K562 (cell line): Measurements from ENCODE around the gene NUP35. TPM values are rescaled to one million over a fixed set of nuclear protein-coding genes. Genes with fewer than 3 reads are reported as not detected.

Experiments
- CCAR2 ChIP-seq: fragments of 200-400 bp; formaldehyde crosslinking; IDR thresholded peaks from 2 replicates; pipeline ENCODE4 v1.6.1; 2017; ENCODE audit warnings: mild to moderate bottlenecking, low read depth, low read length
- HEY1 ChIP-seq: fragments of 250-450 bp; sonication (Bioruptor Pico); IDR thresholded peaks from 2 replicates; pipeline ENCODE4 v1.5.0; 2020; ENCODE audit warnings: mild to moderate bottlenecking, moderate library complexity, borderline replicate concordance
- KLF1 ChIP-seq: fragments of 450-650 bp; IDR thresholded peaks from 2 replicates; pipeline ENCODE4 v1.6.1; 2016; ENCODE audit warnings: missing genetic modification characterization, missing compliant biosample characterization
- MTF1 ChIP-seq: fragments of 250-450 bp; sonication (Bioruptor Pico); IDR thresholded peaks from 2 replicates; pipeline ENCODE4 v1.9.0; 2021; ENCODE audit warnings: moderate library complexity, mild to moderate bottlenecking, inconsistent platforms, borderline replicate concordance
- NFIC ChIP-seq: fragments of 450-650 bp; IDR thresholded peaks from 2 replicates; pipeline ENCODE4 v1.6.1; 2017; ENCODE audit warnings: mild to moderate bottlenecking, inconsistent platforms
- PKNOX1 ChIP-seq: fragments of 450-650 bp; IDR thresholded peaks from 2 replicates; pipeline ENCODE4 v1.6.1; 2016
- TRIM28 ChIP-seq: fragments of 450-650 bp; IDR thresholded peaks from 2 replicates; pipeline ENCODE4 v1.6.1; 2017
- ZBTB1 ChIP-seq: sonication (generic); formaldehyde crosslinking; IDR thresholded peaks from 2 replicates; pipeline ENCODE4 v1.8.1; 2023; ENCODE audit warnings: missing genetic modification reagents, low read depth, mild to moderate bottlenecking, borderline replicate concordance
- polyA plus RNA-seq, 8 experiments: library from polyadenylated mRNA; depleted of rRNA in 4 of 8; stranded (reverse) in 5 of 8; unstranded in 3 of 8; fragments of >200 nt; fragmentation: Nextera tagmentation in 2 of 8; fragmentation: Illumina TruSeq in 1 of 8; extraction: Ambion mirVana in 2 of 8; extraction: Trizol in 1 of 8; gene quantifications; 2 replicates each; pipeline versions ENCODE4 v1.2.1 to v1.2.3, GENCODE V29; 2011 to 2014; ENCODE audit warnings: inconsistent platforms in 1 of 8, missing spikeins in 1 of 8
- total RNA-seq, 7 experiments: library from RNA; depleted of rRNA in 6 of 7; stranded (reverse); fragments of >200 nt in 6 of 7; fragmentation: Illumina TruSeq in 2 of 7; extraction: Trizol in 2 of 7; gene quantifications; 2 replicates each; pipeline versions ENCODE4 v1.2.1 to v1.2.3, GENCODE V29; 2011 to 2021; ENCODE audit warnings: low replicate concordance in 1 of 7
- TF ChIP-seq, protein P1 (sequence below): fragments of 450-650 bp; IDR thresholded peaks from 2 replicates; pipeline ENCODE4 v1.6.1; 2016; ENCODE audit warnings: missing biosample characterization, missing genetic modification characterization
- TF ChIP-seq, protein P2 (sequence below): IDR thresholded peaks from 2 replicates; pipeline ENCODE4 v1.6.1; 2016; ENCODE audit warnings: missing genetic modification characterization, missing compliant biosample characterization
- TF ChIP-seq, protein P3 (sequence below): sonication (generic); formaldehyde crosslinking; IDR thresholded peaks from 2 replicates; pipeline ENCODE4 v1.8.0; 2022; ENCODE audit warnings: missing genetic modification reagents, mild to moderate bottlenecking, borderline replicate concordance
- TF ChIP-seq, protein P4 (sequence below): fragments of 150-350 bp; conservative IDR thresholded peaks from 2 replicates; pipeline ENCODE4 v1.6.1; 2014; ENCODE audit warnings: low read length
- TF ChIP-seq, protein P5 (sequence below), 2 experiments: fragments of 450-650 bp in 1 of 2; sonication (generic) in 1 of 2; formaldehyde crosslinking in 1 of 2; IDR thresholded peaks in 1 of 2; conservative IDR thresholded peaks in 1 of 2; 2 replicates each; pipeline versions ENCODE4 v1.6.1 to v1.8.1; 2016 to 2023; ENCODE audit warnings: mild to moderate bottlenecking in 2 of 2, moderate library complexity in 2 of 2, inconsistent platforms in 1 of 2, missing genetic modification reagents in 1 of 2

Gene NUP35
- total and polyA plus RNA-seq, 9 of the 15 experiments (the other 6 are each of a cell fraction or from before 2014, with no cell fraction given): 24.5 to 78.2 (median 51.1) TPM

- TF ChIP-seq CCAR2 (no peak), NFIC (no peak), ZBTB1 (no peak), KLF1 (tag) (no peak), MTF1 (CRISPR knock-in tag) (no peak), PKNOX1 (peak; percentile 57; the same call in 1 of the 2 replicates), HEY1 (CRISPR knock-in tag) (no peak), TRIM28 (no peak)
- TF ChIP-seq, protein P1, sequence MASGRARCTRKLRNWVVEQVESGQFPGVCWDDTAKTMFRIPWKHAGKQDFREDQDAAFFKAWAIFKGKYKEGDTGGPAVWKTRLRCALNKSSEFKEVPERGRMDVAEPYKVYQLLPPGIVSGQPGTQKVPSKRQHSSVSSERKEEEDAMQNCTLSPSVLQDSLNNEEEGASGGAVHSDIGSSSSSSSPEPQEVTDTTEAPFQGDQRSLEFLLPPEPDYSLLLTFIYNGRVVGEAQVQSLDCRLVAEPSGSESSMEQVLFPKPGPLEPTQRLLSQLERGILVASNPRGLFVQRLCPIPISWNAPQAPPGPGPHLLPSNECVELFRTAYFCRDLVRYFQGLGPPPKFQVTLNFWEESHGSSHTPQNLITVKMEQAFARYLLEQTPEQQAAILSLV (tag): no peak
- TF ChIP-seq, protein P2, sequence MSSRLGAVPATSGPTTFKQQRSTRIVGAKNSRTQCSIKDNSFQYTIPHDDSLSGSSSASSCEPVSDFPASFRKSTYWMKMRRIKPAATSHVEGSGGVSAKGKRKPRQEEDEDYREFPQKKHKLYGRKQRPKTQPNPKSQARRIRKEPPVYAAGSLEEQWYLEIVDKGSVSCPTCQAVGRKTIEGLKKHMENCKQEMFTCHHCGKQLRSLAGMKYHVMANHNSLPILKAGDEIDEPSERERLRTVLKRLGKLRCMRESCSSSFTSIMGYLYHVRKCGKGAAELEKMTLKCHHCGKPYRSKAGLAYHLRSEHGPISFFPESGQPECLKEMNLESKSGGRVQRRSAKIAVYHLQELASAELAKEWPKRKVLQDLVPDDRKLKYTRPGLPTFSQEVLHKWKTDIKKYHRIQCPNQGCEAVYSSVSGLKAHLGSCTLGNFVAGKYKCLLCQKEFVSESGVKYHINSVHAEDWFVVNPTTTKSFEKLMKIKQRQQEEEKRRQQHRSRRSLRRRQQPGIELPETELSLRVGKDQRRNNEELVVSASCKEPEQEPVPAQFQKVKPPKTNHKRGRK (tag): no peak
- TF ChIP-seq, protein P3, sequence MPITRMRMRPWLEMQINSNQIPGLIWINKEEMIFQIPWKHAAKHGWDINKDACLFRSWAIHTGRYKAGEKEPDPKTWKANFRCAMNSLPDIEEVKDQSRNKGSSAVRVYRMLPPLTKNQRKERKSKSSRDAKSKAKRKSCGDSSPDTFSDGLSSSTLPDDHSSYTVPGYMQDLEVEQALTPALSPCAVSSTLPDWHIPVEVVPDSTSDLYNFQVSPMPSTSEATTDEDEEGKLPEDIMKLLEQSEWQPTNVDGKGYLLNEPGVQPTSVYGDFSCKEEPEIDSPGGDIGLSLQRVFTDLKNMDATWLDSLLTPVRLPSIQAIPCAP (CRISPR knock-in tag): no peak
- TF ChIP-seq, protein P4, sequence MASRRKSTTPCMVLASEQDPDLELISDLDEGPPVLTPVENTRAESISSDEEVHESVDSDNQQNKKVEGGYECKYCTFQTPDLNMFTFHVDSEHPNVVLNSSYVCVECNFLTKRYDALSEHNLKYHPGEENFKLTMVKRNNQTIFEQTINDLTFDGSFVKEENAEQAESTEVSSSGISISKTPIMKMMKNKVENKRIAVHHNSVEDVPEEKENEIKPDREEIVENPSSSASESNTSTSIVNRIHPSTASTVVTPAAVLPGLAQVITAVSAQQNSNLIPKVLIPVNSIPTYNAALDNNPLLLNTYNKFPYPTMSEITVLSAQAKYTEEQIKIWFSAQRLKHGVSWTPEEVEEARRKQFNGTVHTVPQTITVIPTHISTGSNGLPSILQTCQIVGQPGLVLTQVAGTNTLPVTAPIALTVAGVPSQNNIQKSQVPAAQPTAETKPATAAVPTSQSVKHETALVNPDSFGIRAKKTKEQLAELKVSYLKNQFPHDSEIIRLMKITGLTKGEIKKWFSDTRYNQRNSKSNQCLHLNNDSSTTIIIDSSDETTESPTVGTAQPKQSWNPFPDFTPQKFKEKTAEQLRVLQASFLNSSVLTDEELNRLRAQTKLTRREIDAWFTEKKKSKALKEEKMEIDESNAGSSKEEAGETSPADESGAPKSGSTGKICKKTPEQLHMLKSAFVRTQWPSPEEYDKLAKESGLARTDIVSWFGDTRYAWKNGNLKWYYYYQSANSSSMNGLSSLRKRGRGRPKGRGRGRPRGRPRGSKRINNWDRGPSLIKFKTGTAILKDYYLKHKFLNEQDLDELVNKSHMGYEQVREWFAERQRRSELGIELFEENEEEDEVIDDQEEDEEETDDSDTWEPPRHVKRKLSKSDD: no peak
- TF ChIP-seq, protein P5, sequence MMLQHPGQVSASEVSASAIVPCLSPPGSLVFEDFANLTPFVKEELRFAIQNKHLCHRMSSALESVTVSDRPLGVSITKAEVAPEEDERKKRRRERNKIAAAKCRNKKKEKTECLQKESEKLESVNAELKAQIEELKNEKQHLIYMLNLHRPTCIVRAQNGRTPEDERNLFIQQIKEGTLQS (IDR thresholded peaks at IDR 0.05): 0 out of 2 replicates have a peak, but pooled peaks have one; percentile 18
- TF ChIP-seq, protein P5 (CRISPR knock-in tag; conservative IDR thresholded peaks at IDR 0.05): no peak
Observed at GRCh38 chr2:183195998-183196409, 71.8 kb downstream of the NUP35 start (continued).
